GM21381 (cell line): Measurements from ENCODE around the gene FCRLB.
A peak's percentile ranks its signal among the peaks of the same experiment; 100 is the strongest.
"Not testable (repeated sequence)": the region's sequence is repeated elsewhere in the genome, so short reads cannot be mapped to it uniquely, and the experiment has no call there.

Experiments used
- ATAC-seq: cut with Tn5 transposase; IDR thresholded peaks from one replicate; pipeline ENCODE4 v1.9.1; 2021; ENCODE audit warnings: mild to moderate bottlenecking, moderate library complexity; ENCODE audit not compliant: unreplicated experiment

The FCRLB gene

GRCh38 chr1:161720956-161721737 lies at the start of gene FCRLB:
FCRLB (plus strand) TSS chr1:161721544; CDS start chr1:161722673, 1,129 bp downstream.
- no peak for ATAC-seq

- not testable (repeated sequence) for ATAC-seq
These were observed 47.9 kb upstream of the FCRLB start for GRCh38 chr1:161673437-161673836.

GRCh38 chr1:161674447-161674846 lies 46.9 kb upstream of the FCRLB start:
- not testable (repeated sequence) for ATAC-seq

- ATAC-seq: not testable (repeated sequence)
These were observed 46.4 kb upstream of the FCRLB start for GRCh38 chr1:161674908-161675307.

GRCh38 chr1:161676441-161676840 lies 44.9 kb upstream of the FCRLB start:
- ATAC-seq: no peak

- no peak for ATAC-seq
These were observed 44.2 kb upstream of the FCRLB start for GRCh38 chr1:161676958-161677689.

GRCh38 chr1:161678500-161678899 lies 42.8 kb upstream of the FCRLB start:
- ATAC-seq: no peak

- no peak for ATAC-seq
These were observed 39.5 kb upstream of the FCRLB start for GRCh38 chr1:161681879-161682278.

- ATAC-seq: no peak
These were observed 32.4 kb upstream of the FCRLB start for GRCh38 chr1:161688946-161689345.

GRCh38 chr1:161691846-161692245 lies 29.5 kb upstream of the FCRLB start:
- no peak for ATAC-seq

- not testable (repeated sequence) for ATAC-seq
These were observed 28.2 kb upstream of the FCRLB start for GRCh38 chr1:161693020-161693712.

GRCh38 chr1:161698302-161698701 lies 23.0 kb upstream of the FCRLB start:
- ATAC-seq: not testable (repeated sequence)

- no peak for ATAC-seq
These were observed 19.1 kb upstream of the FCRLB start for GRCh38 chr1:161702250-161702649.

- no peak for ATAC-seq
These were observed 15.8 kb upstream of the FCRLB start for GRCh38 chr1:161705537-161705936.

GRCh38 chr1:161706113-161706481 lies 15.2 kb upstream of the FCRLB start:
- ATAC-seq: no peak

GRCh38 chr1:161706482-161707347 lies 14.6 kb upstream of the FCRLB start, which contains the start of gene FCRLA:
FCRLA (plus strand) TSS chr1:161707229; CDS start chr1:161707265, 36 bp downstream.
- peak; percentile 67 for ATAC-seq

GRCh38 chr1:161707503-161707902 lies 13.8 kb upstream of the FCRLB start:
- no peak for ATAC-seq

GRCh38 chr1:161709373-161709772 lies 12.0 kb upstream of the FCRLB start:
- no peak for ATAC-seq

GRCh38 chr1:161710560-161710959 lies 10.8 kb upstream of the FCRLB start:
- no peak for ATAC-seq

- no peak for ATAC-seq
These were observed 2.6 kb upstream of the FCRLB start for GRCh38 chr1:161718559-161719324.
